H9 (cell line): ENCODE results near the gene ALDH1A2. TPM values are rescaled to one million over a fixed set of nuclear protein-coding genes. Genes with fewer than 3 reads are reported as not detected.

ENCODE experiments used
- DNase-seq: peaks from one replicate; pipeline ENCODE4 v3.0.0-alpha.2; 2017
- H2AFZ ChIP-seq: one replicate; pipeline ENCODE4 v1.6.1; 2013; ENCODE audit warnings: mild to moderate bottlenecking, low read length, control low read depth, moderate library complexity
- H2AK5ac ChIP-seq: 2 replicates; pipeline ENCODE4 v1.6.1; 2013; ENCODE audit warnings: low read length, control low read depth, mixed read lengths; ENCODE audit not compliant: insufficient read length
- H2BK120ac ChIP-seq: one replicate; pipeline ENCODE4 v1.6.1; 2013; ENCODE audit warnings: low read depth, mild to moderate bottlenecking, low read length, control low read depth, inconsistent platforms; ENCODE audit not compliant: poor library complexity, severe bottlenecking
- H2BK12ac ChIP-seq: 2 replicates; pipeline ENCODE4 v1.6.1; 2013; ENCODE audit warnings: low read length, control low read depth, mixed read lengths, low read depth; ENCODE audit not compliant: insufficient read length
- H2BK15ac ChIP-seq: 2 replicates; pipeline ENCODE4 v1.6.1; 2013; ENCODE audit warnings: low read depth, low read length, control low read depth
- H2BK20ac ChIP-seq: one replicate; pipeline ENCODE4 v1.6.1; 2013; ENCODE audit warnings: low read depth, mild to moderate bottlenecking, low read length, control low read depth, inconsistent platforms; ENCODE audit not compliant: poor library complexity, severe bottlenecking
- H2BK5ac ChIP-seq: 2 replicates; pipeline ENCODE4 v1.6.1; 2013; ENCODE audit warnings: low read length, control low read depth, mixed read lengths; ENCODE audit not compliant: insufficient read length
- H3K14ac ChIP-seq: 2 replicates; pipeline ENCODE4 v1.6.1; 2013; ENCODE audit warnings: low read length, control low read depth; ENCODE audit not compliant: insufficient read depth
- H3K18ac ChIP-seq: 2 replicates; pipeline ENCODE4 v1.6.1; 2013; ENCODE audit warnings: low read depth, mild to moderate bottlenecking, mixed read lengths, low read length, control low read depth; ENCODE audit not compliant: insufficient read length
- H3K23ac ChIP-seq: 2 replicates; pipeline ENCODE4 v1.6.1; 2013; ENCODE audit warnings: low read length, control low read depth, mixed read lengths, low read depth; ENCODE audit not compliant: insufficient read length
- H3K23me2 ChIP-seq: 2 replicates; pipeline ENCODE4 v1.6.1; 2013; ENCODE audit warnings: low read depth, mild to moderate bottlenecking, mixed read lengths, low read length, control low read depth; ENCODE audit not compliant: insufficient read length, poor library complexity, severe bottlenecking
- H3K27ac ChIP-seq: 2 replicates; pipeline ENCODE4 v1.5.1; 2013; ENCODE audit warnings: low read length, control low read depth, mixed read lengths, low read depth; ENCODE audit not compliant: insufficient read length
- H3K27me3 ChIP-seq: 2 replicates; pipeline ENCODE4 v1.6.1; 2013; ENCODE audit warnings: low read length, control low read depth, inconsistent platforms; ENCODE audit not compliant: insufficient read depth
- H3K4ac ChIP-seq: 2 replicates; pipeline ENCODE4 v1.6.1; 2013; ENCODE audit warnings: low read depth, mild to moderate bottlenecking, control low read depth, inconsistent platforms, low read length, moderate library complexity
- H3K4me1 ChIP-seq: 2 replicates; pipeline ENCODE4 v1.6.1; 2013; ENCODE audit warnings: low read length, control low read depth, inconsistent platforms; ENCODE audit not compliant: insufficient read depth
- H3K4me2 ChIP-seq: 2 replicates; pipeline ENCODE4 v1.6.1; 2013; ENCODE audit warnings: low read length, control low read depth, mixed read lengths; ENCODE audit not compliant: insufficient read length, insufficient read depth
- H3K56ac ChIP-seq: 2 replicates; pipeline ENCODE4 v1.6.1; 2013; ENCODE audit warnings: low read depth, mild to moderate bottlenecking, mixed read lengths, low read length, control low read depth; ENCODE audit not compliant: insufficient read length
- H3K79me1 ChIP-seq: 2 replicates; pipeline ENCODE4 v1.6.1; 2013; ENCODE audit warnings: low read depth, mild to moderate bottlenecking, moderate library complexity, low read length, control low read depth, inconsistent platforms; ENCODE audit not compliant: insufficient read depth, poor library complexity, severe bottlenecking
- H3K79me2 ChIP-seq: 2 replicates; pipeline ENCODE4 v1.6.1; 2013; ENCODE audit warnings: low read length, control low read depth, inconsistent platforms; ENCODE audit not compliant: insufficient read depth
- H3K9ac ChIP-seq: 2 replicates; pipeline ENCODE4 v1.6.1; 2013; ENCODE audit warnings: low read length, control low read depth, mixed read lengths; ENCODE audit not compliant: insufficient read length; ENCODE audit errors: extremely low read depth
- H3K9me3 ChIP-seq: one replicate; pipeline ENCODE4 v1.6.1; 2013; ENCODE audit warnings: low read depth, low read length, inconsistent platforms; ENCODE audit not compliant: control insufficient read depth
- H3T11ph ChIP-seq: one replicate; pipeline ENCODE4 v1.6.1; 2013; ENCODE audit warnings: mild to moderate bottlenecking, low read length, control low read depth, inconsistent platforms
- H4K20me1 ChIP-seq: one replicate; pipeline ENCODE4 v1.6.1; 2013; ENCODE audit not compliant: control insufficient read depth, insufficient read length, insufficient read depth
- H4K5ac ChIP-seq: 2 replicates; pipeline ENCODE4 v1.6.1; 2013; ENCODE audit warnings: low read depth, mild to moderate bottlenecking, mixed read lengths, low read length, control low read depth; ENCODE audit not compliant: insufficient read length
- H4K8ac ChIP-seq: replicated peaks from 2 replicates; pipeline ENCODE4 v1.6.1; 2013; ENCODE audit warnings: low read length, control low read depth, mixed read lengths, low read depth; ENCODE audit not compliant: insufficient read length
- H4K91ac ChIP-seq: 2 replicates; pipeline ENCODE4 v1.6.1; 2013; ENCODE audit warnings: low read depth, mild to moderate bottlenecking, moderate library complexity, mixed read lengths, low read length, control low read depth; ENCODE audit not compliant: insufficient read length
- H3K27ac Mint-ChIP-seq, 3 experiments: 2 replicates in 2 of 3; 3 replicates in 1 of 3; pipeline ENCODE4 v1.8.0; 2020 to 2021; ENCODE audit warnings: mixed read lengths in 3 of 3, mild to moderate bottlenecking in 1 of 3, moderate library complexity in 1 of 3
- H3K27me3 Mint-ChIP-seq: 2 replicates; pipeline ENCODE4 v1.8.0; 2021; ENCODE audit warnings: low read depth, mild to moderate bottlenecking, moderate library complexity, mixed read lengths
- H3K36me3 Mint-ChIP-seq, 3 experiments: 2 replicates in 2 of 3; 3 replicates in 1 of 3; pipeline ENCODE4 v1.8.0; 2020 to 2021; ENCODE audit warnings: low read depth in 3 of 3, mixed read lengths in 3 of 3; ENCODE audit not compliant: insufficient read depth in 1 of 3
- H3K4me1 Mint-ChIP-seq, 2 experiments: 2 replicates each; pipeline ENCODE4 v1.8.0; 2020; ENCODE audit warnings: mixed read lengths in 2 of 2
- H3K4me3 Mint-ChIP-seq, 2 experiments: 2 replicates in 1 of 2; 3 replicates in 1 of 2; pipeline ENCODE4 v1.8.0; 2020 to 2021; ENCODE audit warnings: mild to moderate bottlenecking in 2 of 2, mixed read lengths in 2 of 2, moderate library complexity in 1 of 2
- H3K9me3 Mint-ChIP-seq, 2 experiments: 2 replicates in 1 of 2; 3 replicates in 1 of 2; pipeline ENCODE4 v1.8.0; 2020; ENCODE audit warnings: mild to moderate bottlenecking in 2 of 2, mixed read lengths in 2 of 2, moderate library complexity in 1 of 2
- CTCF ChIP-seq: fragments of 200-600 bp; sonication (generic); conservative IDR thresholded peaks from 3 replicates; pipeline ENCODE4 v1.8.0; 2021; ENCODE audit warnings: antibody characterized with exemption, mild to moderate bottlenecking
- WGBS: extraction: QIAGEN DNeasy Blood & Tissue Kit; methylation state at CpG from one replicate; pipeline ENCODE4 v1.1.7; 2013; ENCODE audit warnings: missing lambda C conversion rate, low lambda C conversion rate, mixed read lengths; ENCODE audit not compliant: insufficient read length; ENCODE audit errors: extremely low coverage; 5-methylcytosine and 5-hydroxymethylcytosine counted together
- total RNA-seq: library from RNA; stranded (reverse); gene quantifications from 2 replicates; pipeline ENCODE4 v1.2.1, GENCODE V29; 2021

Gene ALDH1A2
- total RNA-seq, 1 experiment from 2014 or later: 0.72 TPM

GRCh38 chr15:57920911-57921310 lies 144.6 kb downstream of the ALDH1A2 start:
- H3K4me1 Mint-ChIP-seq: no peaks in the 10 kb centered on the region; a peak in 1 of 4 replicates

More at GRCh38 chr15:57920911-57921310, 144.6 kb downstream of the ALDH1A2 start:
- Histone ChIP-seq H4K20me1 (no peaks in the 10 kb centered on the region), H3K23me2 (no peaks in the 10 kb centered on the region), H2BK5ac (no peak overlapping the region), H3K27ac (no peak overlapping the region), H2BK120ac (no peak overlapping the region), H3T11ph (no peak overlapping the region), H3K4ac (no peak overlapping the region), H2BK15ac (no peak overlapping the region), H3K4me2 (no peak overlapping the region), H4K5ac (no peak overlapping the region), H2BK12ac (no peak overlapping the region), H3K14ac (no peak overlapping the region), H4K8ac (no peak overlapping the region), H3K79me2 (no peaks in the 10 kb centered on the region), H2AK5ac (no peak overlapping the region), H3K27me3 (no peaks in the 10 kb centered on the region), H3K79me1 (no peaks in the 10 kb centered on the region), H3K56ac (no peak overlapping the region), H4K91ac (no peak overlapping the region), H3K18ac (no peak overlapping the region), H2BK20ac (no peak overlapping the region), H3K9ac (no peak overlapping the region), H3K4me1 (no peaks in the 10 kb centered on the region), H3K9me3 (no peaks in the 10 kb centered on the region), H2AFZ (no peak overlapping the region), H3K23ac (no peak overlapping the region)
- Mint-ChIP-seq H3K27ac (no peak overlapping the region), H3K4me3 (no peak overlapping the region), H3K36me3 (no peaks in the 10 kb centered on the region), H3K9me3 (no peaks in the 10 kb centered on the region), H3K27me3 (peaks cover 3% of the 10 kb centered on the region; the same call in 1 of the 2 replicates)
- no CpG with 5 or more reads among the region's 5 CpGs for WGBS
- no peak for TF ChIP-seq CTCF
- DNase-seq: no peak
